ENCODE results near the gene DRAM2.
"Not testable (repeated sequence)": the region's sequence is repeated elsewhere in the genome, so short reads cannot be mapped to it uniquely, and the experiment has no call there.

The DRAM2 gene

GRCh38 chr1:111141245-111142220 lies 1.6 kb upstream of the DRAM2 start:
- no peak for DNase-seq

GRCh38 chr1:111140680-111140967 lies 731 bp upstream of the DRAM2 start:
- no peak for DNase-seq

- peak; percentile 79 for DNase-seq
These were observed 453 bp downstream of the DRAM2 start for GRCh38 chr1:111139324-111139955.

GRCh38 chr1:111133866-111134265 lies 6.0 kb downstream of the DRAM2 start:
- no peak for DNase-seq

- DNase-seq: no peak
These were observed 8.2 kb downstream of the DRAM2 start for GRCh38 chr1:111131693-111132092.

GRCh38 chr1:111129376-111129775 lies 10.5 kb downstream of the DRAM2 start:
- DNase-seq: no peak

GRCh38 chr1:111127923-111128643 lies 11.8 kb downstream of the DRAM2 start:
- DNase-seq: no peak

GRCh38 chr1:111126354-111126753 lies 13.5 kb downstream of the DRAM2 start:
- DNase-seq: no peak

GRCh38 chr1:111116496-111116895 lies 23.4 kb downstream of the DRAM2 start:
- DNase-seq: no peak

GRCh38 chr1:111110197-111110899 lies 29.5 kb downstream of the DRAM2 start:
- DNase-seq: no peak

GRCh38 chr1:111104981-111105380 lies 34.9 kb downstream of the DRAM2 start:
- DNase-seq: no peak

- DNase-seq: no peak
These were observed 37.8 kb downstream of the DRAM2 start for GRCh38 chr1:111101854-111102642.

GRCh38 chr1:111099289-111099688 lies 40.6 kb downstream of the DRAM2 start:
- DNase-seq: peak; percentile 16

GRCh38 chr1:111097356-111098099 lies 42.4 kb downstream of the DRAM2 start:
- DNase-seq: no peak

- DNase-seq: not testable (repeated sequence)
These were observed 44.5 kb downstream of the DRAM2 start for GRCh38 chr1:111095421-111095820.

- DNase-seq: no peak
These were observed 50.3 kb downstream of the DRAM2 start for GRCh38 chr1:111089638-111090037.

GRCh38 chr1:111085676-111086075 lies 54.2 kb downstream of the DRAM2 start:
- no peak for DNase-seq

- no peak for DNase-seq
These were observed 54.9 kb downstream of the DRAM2 start for GRCh38 chr1:111084999-111085398.

GRCh38 chr1:111082421-111083203 lies 57.3 kb downstream of the DRAM2 start:
- DNase-seq: no peak

GRCh38 chr1:111079329-111079728 lies 60.6 kb downstream of the DRAM2 start:
- DNase-seq: not testable (repeated sequence)

GRCh38 chr1:111077312-111077711 lies 62.6 kb downstream of the DRAM2 start:
- not testable (repeated sequence) for DNase-seq
